G401.6 (cell line): ENCODE data around the gene MRPL41.
"Not testable (repeated sequence)": the region's sequence is repeated elsewhere in the genome, so short reads cannot be mapped to it uniquely, and the experiment has no call there.

Source experiments
- FAIRE-seq: peaks from 2 replicates; lab custom pipeline; 2012; peaks lifted over from hg19 to GRCh38; lab: Jason Lieb, UNC

MRPL41 gene

DNA sequence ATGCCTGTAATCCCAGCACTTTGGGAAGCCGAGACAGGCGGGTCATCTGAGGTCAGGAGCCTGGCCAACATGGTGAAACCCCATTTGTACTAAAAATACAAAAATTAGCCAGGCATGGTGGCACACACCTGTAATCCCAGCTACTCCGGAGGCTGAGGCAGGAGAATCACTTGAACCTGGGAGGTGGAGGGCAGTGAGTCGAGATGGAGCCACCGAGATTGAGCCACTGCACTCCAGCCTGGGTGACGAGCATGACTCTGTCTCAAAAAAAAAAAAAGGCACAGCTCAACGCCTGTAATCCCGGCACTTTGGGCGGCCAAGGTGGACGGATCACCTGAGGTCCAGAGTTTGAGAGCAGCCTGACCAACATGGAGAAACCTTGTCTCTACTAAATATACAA is 2.0 kb downstream of the MRPL41 start:
- not testable (repeated sequence) for FAIRE-seq

DNA sequence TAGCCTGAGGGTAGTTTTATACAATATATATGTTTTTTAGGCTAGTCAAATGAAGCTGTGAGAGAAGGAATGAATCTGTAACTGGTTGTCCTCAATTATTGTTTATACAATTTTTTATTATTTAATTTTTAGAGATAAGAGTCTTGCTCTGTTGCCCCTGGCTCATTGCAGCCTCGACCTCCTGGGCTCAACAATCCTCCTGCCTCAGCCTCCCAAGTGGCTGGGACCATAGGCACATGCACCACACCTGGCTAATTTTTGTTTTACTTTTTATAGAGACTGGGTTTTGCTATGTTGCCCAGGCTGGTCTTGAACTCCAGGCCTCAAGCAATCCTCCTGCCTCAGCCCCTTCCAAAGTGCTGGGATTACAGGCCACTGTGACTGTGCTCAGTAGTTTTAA is 2.7 kb downstream of the MRPL41 start:
- FAIRE-seq: no peak

DNA sequence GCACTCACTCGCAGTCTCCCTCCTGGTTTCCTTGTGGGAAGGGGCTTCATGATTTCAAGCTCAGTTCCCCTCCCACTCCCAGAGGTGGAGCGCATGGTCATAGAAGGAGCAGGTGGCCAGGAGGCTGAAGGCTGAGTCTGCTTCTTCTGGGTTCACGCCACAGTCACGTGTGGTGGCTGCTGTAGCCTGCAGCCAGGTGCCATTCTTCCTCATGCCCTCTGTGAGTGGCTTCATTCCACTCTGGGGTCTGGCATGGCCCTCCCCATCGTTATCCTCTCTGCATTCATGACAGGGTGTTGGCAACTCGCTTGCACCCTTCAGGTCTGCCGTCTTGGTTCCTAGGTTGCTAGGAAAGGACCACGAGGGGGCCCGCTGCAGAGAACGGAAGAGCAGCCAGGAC is 3.5 kb downstream of the MRPL41 start:
- no peak for FAIRE-seq

DNA sequence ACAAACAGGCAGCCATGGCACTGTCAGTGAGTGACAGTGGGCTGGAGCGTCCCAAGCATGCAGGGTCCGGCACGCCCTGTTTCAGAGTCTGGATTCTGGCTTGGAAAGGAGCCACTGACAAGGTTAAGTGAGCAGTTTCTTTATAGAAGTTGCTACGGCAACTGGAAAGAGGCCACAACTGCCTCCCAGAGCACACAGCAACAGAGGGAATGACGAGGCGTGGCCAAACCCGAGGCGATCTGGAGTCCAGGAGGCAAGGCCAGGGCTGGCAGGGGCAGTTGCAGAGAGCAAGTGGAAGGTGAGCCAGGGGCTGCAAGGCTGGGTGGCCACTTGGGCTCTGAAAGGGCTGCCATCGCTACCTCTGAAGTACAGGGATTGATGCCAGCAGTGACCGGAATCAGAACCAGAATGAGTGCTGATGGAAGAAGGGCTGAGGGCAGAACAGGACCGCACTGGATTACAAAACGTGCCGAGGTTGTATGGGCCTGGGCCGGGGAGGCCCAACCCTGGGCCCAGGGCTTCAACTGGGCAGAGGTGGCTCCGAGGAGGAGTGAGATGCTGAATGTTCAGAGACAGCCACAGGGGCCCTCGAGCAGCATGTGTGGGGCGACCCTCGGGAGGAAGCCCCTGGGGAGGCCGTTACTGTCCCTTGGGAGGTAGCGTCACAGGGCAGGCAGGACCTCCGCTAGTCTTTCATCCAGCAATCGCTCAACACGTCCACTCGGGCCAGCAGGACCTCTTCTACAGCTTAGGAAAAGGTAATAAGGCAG is 4.6 kb downstream of the MRPL41 start:
- FAIRE-seq: no peak

DNA sequence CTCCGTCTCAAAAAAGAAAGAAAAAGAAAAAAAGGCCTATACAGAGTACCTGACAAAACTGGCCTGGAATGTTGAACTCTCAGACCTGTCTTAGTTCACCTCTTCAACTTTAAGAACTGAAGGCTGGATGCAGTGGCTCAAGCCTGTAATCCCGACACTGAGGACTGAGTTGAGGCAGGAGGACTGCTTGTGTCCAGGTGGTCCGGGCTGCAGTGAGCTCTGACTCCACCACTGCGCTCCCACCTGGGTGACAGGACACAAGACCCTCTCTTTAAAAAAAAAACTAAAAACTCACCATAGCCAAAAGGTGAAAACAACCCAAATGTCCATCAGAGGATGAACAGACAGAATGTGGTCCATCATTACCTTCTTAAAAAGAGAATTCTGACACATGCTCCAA is 6.4 kb downstream of the MRPL41 start:
- FAIRE-seq: no peak

DNA sequence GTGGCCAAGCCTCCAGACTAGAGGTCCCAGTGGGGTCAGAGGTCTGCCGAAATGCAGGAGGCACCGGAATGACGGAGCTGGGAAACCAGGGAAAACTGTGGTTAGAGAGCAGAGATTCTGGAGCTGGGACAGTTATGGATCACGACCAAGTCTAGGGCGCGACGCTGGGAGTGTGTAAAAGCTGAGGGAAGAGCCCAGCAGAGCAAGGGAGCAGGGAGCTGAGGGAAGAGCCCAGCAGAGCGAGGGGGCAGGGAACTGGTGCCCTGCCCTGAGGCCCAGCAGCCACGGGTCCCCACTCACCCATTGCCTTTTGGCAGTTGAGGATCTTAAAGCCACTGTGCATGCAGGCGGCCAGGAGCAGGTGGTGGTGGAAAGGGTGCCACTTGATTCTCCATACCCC is 12.5 kb downstream of the MRPL41 start:
- FAIRE-seq: no peak

DNA sequence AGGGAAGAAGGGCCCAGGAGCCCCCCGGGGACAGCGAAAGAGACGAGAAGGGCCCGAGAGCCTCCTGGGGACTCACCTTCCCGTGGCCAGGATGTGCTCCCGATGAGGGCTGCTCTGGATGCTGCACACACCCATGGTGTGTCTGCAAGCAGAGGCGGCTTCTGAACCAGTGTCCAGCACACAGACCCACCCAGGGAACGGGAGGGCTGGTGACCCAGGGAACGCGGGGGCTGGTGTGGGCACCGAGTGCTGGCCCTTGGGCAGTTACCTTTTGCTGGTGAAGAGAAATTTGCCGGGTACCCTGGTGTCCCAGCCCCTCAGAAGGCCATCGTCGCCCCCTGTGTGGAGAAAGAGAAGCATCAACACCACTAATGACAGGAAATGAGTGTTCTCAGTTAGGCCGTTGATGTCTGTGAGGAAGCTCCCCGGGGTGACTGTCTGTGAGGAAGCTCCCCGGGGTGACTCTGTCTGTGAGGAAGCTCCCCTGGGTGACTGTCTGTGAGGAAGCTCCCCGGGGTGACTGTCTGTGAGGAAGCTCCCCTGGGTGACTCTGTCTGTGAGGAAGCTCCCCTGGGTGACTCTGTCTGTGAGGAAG is 13.2 kb downstream of the MRPL41 start:
- FAIRE-seq: no peak

DNA sequence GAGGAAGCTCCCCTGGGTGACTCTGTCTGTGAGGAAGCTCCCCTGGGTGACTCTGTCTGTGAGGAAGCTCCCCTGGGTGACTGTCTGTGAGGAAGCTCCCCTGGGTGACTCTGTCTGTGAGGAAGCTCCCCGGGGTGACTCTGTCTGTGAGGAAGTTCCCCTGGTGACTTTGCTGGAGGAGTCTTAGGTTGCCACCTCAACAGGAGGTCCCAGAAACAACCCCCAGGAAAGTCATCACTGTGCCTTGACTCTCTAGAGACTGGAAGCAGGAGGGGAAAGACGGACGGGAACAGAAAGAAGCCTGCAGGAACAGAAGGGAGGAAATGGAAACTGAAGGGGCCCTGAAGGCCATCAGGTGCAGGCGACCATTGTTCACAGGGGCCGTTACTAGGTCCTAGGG is 16.8 kb downstream of the MRPL41 start:
- FAIRE-seq: not testable (repeated sequence)

DNA sequence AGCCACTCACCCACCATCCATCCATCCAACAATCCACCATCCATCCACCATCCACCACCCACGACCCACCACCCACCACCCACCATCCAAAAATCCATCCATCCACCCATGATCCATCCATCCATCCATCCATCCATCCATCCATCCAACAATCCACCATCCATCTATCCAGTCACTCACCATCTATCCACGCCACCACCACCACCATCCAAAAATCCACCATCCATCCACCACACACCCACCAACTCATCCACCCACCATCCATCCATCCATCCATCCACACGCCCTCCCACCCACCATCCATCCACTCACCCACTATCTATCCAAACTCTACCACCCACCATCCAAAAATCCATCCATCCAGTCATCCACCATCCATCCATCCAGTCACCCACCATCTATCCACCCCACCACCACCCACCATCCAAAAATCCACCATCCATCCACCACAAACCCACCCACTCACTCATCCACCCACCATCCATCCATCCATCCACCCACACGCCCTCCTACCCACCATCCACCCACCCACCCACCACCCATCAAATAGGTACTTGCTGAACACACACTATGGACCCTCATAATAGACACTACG is 18.0 kb downstream of the MRPL41 start:
- FAIRE-seq: no peak

DNA sequence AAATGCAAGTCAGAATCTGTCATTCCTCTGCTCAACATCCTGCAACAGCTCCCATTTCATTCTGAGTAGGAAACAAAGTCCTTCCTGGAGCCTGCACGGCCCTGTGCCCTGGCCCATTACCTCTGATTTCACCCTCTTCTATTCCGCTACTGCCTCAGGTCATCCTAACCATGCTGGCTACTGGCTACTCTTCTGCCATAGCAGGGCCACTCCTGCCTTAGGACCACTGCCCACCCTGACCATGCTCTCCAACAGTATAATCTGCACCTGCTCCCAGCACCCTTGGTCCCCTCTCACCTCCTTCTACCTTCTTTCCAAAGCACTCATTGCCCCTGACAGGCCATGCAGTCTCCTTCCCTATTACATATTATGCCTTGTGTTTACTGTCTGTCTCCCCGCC is 18.9 kb downstream of the MRPL41 start:
- no peak for FAIRE-seq

DNA sequence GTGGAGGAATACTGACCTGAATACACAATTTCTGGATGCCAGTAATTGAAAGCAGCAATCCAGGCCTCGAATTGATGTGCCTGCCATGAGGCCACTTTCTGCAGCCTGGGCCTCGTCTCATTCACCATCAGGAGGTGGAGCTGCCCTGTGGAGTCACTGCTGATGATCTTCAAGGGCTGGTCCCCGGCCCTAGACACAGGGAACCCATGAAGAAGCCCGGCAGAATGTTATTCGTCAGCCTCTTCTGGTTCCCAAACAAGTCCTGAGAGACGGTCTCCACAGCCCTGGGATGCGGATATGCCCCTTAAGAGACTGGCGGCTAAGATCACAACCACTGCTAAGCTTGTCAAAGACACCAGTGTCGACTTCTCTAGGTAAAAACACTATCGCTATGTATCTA is 22.5 kb downstream of the MRPL41 start:
- no peak for FAIRE-seq

DNA sequence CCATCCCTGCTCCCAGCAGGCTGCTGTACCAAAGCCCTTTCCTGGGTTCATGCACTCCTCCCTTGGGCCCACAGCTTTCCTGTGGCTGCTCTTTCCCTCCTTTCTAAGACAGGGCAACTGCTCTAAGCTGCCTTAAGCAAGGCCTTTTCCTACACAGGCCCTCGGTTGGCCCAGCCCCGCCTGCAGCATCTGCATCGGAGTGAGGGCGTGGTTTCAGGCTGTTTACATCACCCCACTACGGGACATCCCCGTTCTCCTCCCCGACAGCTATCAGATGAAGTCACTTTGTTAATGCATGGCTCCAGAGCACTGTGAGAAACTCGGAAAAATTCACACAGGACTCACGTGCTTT is 23.7 kb downstream of the MRPL41 start:
- no peak for FAIRE-seq

DNA sequence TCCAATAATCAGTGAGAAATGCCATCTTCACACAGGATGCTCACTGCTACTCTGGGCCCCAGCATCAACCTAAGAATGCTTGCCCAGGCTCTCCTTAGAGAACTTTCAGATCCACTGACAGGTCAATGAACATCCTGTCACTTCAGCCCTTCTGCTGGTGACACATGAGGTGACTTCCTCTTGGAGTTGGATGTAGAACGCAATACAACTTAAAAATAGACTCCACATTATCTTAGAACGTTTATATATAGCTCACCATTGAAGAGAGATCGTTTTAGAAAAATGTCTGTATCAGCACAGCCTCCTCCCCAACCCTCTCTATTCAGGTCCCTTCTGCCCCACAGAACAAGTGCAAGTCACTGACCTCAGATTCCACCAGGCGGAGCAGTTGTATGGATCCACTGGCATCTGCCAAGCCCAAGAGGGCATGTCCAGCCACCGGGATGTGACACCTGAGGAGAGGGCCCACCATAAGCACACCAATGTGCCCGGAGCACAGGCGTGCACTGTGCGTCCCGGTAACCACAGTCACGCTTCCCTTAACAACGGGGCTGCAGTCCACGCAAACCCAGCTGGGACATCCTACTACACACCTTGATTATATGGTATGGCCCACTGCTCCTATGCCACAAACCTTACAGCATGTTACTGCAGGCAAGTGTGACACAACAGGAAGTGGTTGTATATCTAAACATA is 24.2 kb downstream of the MRPL41 start:
- no peak for FAIRE-seq

DNA sequence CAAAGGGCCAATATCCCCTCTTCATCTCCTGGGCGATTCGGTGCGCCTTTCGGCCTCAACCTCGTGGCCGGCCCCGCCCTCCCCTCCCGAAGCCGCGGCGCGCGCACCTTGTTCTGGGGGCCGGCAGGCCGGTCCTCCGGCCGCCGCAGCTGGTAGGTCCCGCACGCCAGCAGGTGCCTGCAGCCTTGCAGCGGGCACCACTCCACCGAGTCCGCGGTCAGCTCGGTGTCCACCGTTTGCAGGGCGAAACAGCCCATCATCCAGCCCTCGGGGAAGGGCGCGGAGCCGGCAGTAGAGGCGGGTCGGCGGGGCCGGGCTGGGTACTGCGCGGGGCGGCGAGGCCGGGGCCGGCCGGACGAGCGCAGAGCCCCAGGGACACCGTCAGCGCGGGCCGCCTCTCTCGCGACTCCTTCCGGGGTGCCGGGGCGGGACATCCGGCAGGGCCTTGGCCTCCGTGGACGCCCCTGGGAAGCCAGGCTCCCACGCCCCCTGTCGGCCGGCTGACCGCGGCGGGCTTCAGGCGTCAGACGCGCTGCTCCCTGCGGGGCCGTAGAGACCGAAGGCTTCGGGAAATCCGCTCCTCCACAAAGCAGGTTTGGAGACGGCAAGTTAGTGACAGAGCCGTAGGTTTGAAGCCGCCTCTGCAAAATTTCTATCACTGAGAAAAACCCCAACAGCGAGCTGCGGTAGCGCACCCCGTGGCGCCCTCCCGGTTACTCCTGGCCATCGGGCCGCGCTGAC is 27.0 kb downstream of the MRPL41 start, which contains the start of gene DPH7:
Gene DPH7, minus strand, starts transcription at position 408 of the 741 bp plus-strand sequence. Its CDS starts 148 bp downstream, at position 260.
- FAIRE-seq: peak; percentile 8

DNA sequence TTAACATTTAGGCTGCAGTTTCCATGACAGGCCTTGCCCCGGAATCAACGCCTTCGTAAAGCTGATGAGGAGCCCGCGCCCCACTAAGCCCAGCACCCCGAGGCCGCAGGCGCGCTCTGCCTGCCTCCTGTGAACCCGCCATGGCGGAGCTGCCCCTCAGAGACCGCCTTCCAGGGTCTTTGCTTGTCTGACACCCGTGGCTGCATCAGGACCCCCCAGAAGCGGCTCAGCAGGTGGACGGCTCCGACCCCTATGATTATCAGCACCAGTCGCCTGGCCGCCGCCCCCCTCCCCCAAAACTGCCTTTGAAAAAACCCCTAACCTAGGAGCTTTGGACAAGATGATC is 27.6 kb downstream of the MRPL41 start:
- FAIRE-seq: no peak

DNA sequence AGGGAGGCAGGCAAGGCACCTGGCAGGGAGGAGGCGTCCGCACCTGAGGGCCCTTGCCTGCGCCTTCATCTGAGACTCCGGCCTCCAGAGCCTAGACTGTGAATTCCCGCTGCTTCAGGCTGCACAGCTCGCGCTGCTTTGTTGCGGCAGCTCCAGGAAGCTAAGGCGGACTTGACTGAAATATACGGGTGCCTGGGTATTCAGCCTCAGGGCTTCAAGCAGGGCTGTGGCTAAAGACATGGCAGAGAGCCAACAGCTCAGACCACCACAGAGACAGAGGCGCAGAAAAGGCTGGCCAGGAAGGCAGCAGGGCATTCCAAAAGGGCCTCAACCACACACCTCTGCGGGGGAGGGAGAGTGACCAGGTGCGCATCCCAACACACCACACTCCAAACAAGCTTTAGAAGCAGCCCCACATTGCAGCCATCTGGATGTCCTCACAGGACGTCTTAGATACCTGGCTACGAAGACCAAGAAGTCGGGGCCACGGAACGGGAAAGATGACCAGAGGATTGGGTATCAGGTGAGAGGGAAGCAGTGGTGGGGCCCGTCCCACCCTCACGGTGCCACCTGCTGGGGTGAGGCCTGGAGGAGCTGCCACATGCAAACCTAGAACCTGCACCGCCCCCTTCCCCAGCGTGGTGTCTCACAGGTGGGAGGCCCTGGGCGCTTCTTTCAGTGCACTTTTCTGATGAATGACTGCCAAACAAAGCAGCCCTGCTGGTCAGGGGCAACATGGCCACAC is 28.7 kb downstream of the MRPL41 start:
- no peak for FAIRE-seq

DNA sequence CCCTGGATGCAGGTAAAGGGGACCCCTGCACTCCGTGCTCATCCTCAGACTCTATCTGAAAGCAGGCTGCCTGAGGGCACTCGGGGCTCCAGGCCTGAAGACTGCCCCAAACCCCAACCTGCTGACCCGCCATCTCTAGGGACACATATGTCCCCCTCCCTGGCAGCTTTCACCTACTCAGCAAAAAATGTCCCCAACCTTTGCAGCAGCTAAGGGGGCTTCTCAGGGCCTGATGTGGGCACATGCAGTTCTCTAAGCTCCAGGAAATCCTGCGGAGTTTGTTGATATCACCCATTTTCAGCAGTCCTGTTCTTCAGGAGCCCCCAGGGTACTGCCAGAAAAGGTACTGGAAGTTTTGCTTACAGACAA is 29.3 kb downstream of the MRPL41 start:
- no peak for FAIRE-seq

DNA sequence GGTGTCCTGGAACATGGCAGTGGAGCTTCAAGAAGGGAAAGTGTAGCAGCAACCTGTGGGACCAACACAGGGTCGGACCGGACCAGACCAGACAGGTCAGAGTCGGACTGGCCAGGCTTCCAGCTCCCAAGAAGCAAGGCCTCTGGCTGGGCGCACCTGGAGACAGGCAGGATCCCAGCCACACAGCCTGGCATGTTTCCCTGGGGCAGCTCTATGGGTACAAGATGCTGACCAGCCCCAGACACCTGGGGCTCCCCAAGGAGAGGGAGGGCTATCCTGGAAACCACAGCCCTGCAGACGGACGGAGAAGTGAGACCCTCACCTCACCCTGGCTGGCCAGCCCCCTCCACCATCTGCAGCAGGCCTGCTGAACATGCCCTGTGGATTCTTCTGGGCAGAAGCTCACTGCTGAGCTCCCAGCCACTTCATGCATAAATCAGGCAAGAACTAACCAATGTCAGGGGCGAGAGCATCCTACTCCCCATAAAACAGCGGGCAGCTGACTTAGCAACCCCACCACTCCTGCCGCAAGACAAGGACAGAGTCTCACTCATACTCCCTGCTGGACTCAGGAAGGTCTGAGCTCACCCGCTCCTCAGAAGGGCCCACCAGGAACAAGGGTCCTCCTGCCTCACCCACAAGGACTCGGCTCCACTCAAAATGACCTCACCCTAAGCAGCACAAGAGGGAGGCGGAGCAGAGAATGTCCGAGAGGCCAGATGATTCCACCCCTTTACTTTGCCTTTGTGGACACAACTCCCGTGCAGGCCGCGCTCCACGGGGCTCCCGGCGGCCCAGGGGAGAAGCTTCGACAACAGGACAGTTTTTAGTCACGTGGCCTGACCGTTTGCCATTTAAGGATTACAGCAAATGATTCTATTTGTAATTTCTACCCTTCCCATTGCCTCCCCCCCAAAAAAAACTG is 29.9 kb downstream of the MRPL41 start:
- FAIRE-seq: no peak

DNA sequence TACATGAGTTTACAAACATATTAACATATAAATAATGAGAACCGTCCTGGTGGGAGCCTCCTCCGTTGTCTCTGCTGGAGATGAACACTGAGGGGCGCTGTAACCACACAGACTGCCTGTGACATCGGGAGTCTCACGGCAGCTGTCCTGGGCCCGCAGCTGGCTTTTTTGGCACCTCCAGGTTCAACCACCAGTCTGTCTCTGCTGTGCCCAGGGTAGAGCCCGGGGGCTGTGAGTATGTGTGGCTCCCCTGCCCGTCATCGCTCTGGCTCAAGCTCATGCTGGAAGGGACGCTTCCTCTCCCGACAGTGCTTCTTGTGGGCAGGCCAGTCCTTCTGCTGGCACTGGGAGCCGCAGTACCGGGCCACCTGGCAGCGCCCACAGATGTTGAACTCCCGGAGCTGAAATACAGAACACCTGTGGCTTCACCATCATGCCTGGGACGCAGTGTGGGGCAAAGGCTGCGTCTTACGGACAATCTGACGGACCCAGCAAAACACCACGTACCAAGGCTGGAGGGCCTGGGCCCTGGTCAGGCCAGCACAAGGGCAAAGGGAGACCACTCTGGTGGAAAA is 30.7 kb downstream of the MRPL41 start:
- no peak for FAIRE-seq

DNA sequence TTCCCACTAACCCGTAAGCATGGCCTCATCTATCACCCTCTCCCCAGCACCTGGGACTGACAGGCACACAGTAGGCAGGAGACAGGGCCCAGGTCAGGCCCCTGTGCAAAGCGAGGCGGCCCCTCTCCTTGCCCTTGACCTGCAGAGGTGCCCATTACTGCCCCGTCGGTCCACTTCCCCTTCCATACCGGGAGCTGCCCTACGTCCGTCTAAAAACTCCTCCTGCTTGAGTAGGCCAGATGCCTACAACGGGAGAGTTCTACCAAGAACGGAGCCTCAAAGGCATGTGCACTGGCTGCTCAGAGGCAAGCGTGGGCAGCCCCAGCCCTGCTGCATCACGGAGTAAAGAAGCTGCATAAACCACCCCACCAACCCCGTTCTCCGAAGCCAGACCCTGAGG is 31.7 kb downstream of the MRPL41 start:
- FAIRE-seq: no peak
